ENCODE results near the gene DPT. TPM values are rescaled to one million over a fixed set of nuclear protein-coding genes. Genes with fewer than 3 reads are reported as not detected.

DPT gene
- total RNA-seq, 3 donors from 2014 or later (not counting 1 experiment from before 2014, with no cell fraction given) = not detected

DNA sequence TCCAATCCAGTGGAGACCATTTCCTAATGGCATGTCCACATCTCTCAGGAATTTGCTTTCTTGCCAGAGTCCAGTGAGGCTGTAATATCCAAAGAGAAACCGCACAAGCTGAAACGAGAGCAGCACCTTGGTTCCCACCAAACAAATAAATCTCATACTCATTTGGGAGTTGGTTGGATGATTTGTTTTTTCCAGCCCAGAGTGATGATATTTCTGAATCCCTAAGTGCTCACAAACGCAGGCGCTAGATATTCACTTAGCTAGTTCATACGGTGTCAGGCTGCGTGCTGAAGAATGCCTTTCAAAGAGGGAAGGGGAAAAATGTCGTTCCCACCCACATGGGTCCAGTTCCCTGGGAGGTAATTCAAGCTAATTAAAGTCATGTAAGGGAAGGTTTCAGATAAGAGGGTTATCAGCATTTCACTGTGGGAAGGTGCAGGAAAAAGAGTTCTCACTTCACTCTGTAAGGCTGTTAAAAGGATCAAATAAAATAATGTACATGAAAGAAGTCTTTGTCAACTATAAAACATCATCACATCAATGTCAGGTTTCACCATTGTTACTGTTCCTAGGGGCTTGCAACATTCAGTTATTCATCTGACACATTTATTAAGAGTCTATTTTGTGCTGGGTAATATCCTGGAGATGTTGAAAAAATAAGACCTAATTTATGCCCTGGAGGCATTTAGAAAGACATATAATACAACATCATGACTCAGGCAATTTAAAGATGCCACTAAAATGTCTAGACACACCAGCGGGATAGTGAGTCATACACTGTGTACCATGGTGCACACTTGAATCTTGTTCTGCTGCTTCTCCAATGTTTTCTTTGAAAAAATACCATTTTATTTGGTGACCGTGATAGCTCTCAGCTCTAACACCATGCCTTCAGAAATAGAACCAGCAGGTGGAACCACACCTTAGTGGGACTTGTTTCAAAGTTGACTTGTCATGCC, 19.3 kb downstream of the DPT start:
- Mint-ChIP-seq H3K9me3 (no peaks in the 10 kb centered on the region), H3K27me3 (ENCODE audit: low read depth in 2 of 2) (peaks cover 6 to 13% of the 10 kb centered on the region in 2 donors), H3K36me3 (no peaks in the 10 kb centered on the region), H3K27ac (no peak overlapping the region), H3K4me1 (no peaks in the 10 kb centered on the region), H3K4me3 (no peak overlapping the region)
- no peaks in the 10 kb centered on the region for H3K27me3 ChIP-seq (ENCODE audit: control insufficient read depth, insufficient read depth, low read length)
- H3K27ac ChIP-seq (ENCODE audit: low read length) = no peak overlapping the region
- TF ChIP-seq, protein P1, sequence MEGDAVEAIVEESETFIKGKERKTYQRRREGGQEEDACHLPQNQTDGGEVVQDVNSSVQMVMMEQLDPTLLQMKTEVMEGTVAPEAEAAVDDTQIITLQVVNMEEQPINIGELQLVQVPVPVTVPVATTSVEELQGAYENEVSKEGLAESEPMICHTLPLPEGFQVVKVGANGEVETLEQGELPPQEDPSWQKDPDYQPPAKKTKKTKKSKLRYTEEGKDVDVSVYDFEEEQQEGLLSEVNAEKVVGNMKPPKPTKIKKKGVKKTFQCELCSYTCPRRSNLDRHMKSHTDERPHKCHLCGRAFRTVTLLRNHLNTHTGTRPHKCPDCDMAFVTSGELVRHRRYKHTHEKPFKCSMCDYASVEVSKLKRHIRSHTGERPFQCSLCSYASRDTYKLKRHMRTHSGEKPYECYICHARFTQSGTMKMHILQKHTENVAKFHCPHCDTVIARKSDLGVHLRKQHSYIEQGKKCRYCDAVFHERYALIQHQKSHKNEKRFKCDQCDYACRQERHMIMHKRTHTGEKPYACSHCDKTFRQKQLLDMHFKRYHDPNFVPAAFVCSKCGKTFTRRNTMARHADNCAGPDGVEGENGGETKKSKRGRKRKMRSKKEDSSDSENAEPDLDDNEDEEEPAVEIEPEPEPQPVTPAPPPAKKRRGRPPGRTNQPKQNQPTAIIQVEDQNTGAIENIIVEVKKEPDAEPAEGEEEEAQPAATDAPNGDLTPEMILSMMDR (IDR thresholded peaks at IDR 0.05) = no peak
- no peak overlapping the region for H3K4me3 ChIP-seq (ENCODE audit: low read length)
- WGBS (ENCODE audit: insufficient coverage) = 92% methylated on average over 7 of the region's 9 CpGs
- no peak for ATAC-seq
- H3K36me3 ChIP-seq (ENCODE audit: control insufficient read depth, insufficient read depth, low read length) = no peaks in the 10 kb centered on the region
- no peaks in the 10 kb centered on the region for H3K9me3 ChIP-seq (ENCODE audit: control insufficient read depth, insufficient read depth, low read length)
- no peak for DNase-seq
- intact Hi-C loops (cut with micrococcal nuclease) = no loop called here
- H3K4me1 ChIP-seq (ENCODE audit: control insufficient read depth, insufficient read depth, low read length) = no peaks in the 10 kb centered on the region

DNA sequence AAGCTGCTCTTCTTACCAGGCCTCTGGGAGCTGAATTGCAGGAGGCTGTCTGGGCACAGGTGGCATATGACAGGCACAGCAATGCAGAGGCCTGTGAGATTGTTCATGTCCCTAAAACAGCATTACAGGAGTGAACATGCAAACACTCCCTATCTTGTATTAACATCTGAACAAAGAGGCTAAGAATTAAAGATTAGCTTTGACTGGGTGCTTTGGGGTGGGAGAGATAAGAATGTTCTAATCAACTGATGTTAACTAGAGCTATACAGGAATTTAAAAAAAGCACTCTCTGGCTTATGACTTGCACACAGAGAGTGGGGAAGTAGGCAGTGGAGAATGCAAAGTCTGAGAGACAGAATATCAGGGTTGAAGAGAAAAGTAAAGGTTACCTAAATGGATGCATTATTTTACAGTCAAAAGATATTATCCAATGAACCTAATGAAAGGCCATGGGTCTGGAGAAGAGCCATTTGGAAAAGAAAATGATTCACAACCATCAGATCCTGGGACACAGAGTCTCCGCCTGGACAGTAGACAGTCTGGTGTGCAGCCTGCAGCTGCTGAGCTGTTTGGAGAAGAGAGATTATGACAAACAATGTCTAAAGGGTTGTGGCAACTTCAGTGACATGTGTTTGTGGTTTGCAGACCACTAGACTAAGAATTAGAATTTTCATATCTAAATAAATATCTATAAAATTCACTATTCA, 20.2 kb downstream of the DPT start:
- Mint-ChIP-seq H3K27me3 (ENCODE audit: low read depth in 2 of 2) (peaks cover 8 to 18% of the 10 kb centered on the region in 2 donors), H3K4me3 (no peak overlapping the region), H3K4me1 (no peaks in the 10 kb centered on the region), H3K36me3 (no peaks in the 10 kb centered on the region), H3K27ac (no peak overlapping the region), H3K9me3 (no peaks in the 10 kb centered on the region)
- no peak overlapping the region for H3K27ac ChIP-seq (ENCODE audit: low read length)
- intact Hi-C loops (cut with micrococcal nuclease) = no loop called here
- DNase-seq = no peak
- no peaks in the 10 kb centered on the region for H3K9me3 ChIP-seq (ENCODE audit: control insufficient read depth, insufficient read depth, low read length)
- WGBS (ENCODE audit: insufficient coverage) = 89% methylated on average over 1 of the region's 1 CpG
- H3K4me3 ChIP-seq (ENCODE audit: low read length) = no peak overlapping the region
- no peaks in the 10 kb centered on the region for H3K4me1 ChIP-seq (ENCODE audit: control insufficient read depth, insufficient read depth, low read length)
- H3K27me3 ChIP-seq (ENCODE audit: control insufficient read depth, insufficient read depth, low read length) = no peaks in the 10 kb centered on the region
- no peak for ATAC-seq
- no peaks in the 10 kb centered on the region for H3K36me3 ChIP-seq (ENCODE audit: control insufficient read depth, insufficient read depth, low read length)
- TF ChIP-seq, protein P1 (IDR thresholded peaks at IDR 0.05) = no peak

DNA sequence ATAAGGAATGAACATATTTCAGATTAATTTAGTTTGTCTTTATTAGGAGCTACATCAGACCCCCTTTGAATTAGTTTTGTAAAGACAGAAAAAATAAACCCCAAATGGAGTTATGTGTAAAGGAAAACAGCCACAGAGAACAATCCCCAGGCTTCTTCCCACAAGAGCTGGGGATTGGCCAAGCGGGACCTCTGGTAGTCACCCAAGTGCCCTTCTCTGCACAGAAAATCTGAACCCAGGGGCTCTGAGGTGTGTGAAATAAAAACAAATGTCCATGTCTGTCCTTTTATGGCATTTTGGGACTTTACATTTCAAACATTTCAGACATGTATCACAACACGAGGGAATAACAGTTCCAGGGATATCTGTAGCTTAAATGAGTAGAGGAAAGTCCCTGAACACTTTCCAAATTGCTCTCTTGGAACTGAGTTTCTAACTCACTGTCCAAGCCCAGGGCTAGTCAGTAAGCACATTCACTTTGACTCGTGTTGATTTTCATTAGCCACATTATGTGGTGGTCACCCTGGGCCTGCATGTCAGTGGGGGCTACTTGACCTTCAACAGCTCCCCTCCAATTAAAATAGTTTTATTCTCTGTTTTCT, 22.5 kb downstream of the DPT start:
- Mint-ChIP-seq H3K9me3 (no peaks in the 10 kb centered on the region), H3K36me3 (no peaks in the 10 kb centered on the region), H3K4me3 (no peak overlapping the region), H3K27ac (no peak overlapping the region), H3K4me1 (no peaks in the 10 kb centered on the region), H3K27me3 (ENCODE audit: low read depth in 2 of 2) (peaks cover 10 to 24% of the 10 kb centered on the region in 2 donors)
- Histone ChIP-seq H3K4me3 (ENCODE audit: low read length) (no peak overlapping the region), H3K36me3 (ENCODE audit: control insufficient read depth, insufficient read depth, low read length) (no peaks in the 10 kb centered on the region), H3K9me3 (ENCODE audit: control insufficient read depth, insufficient read depth, low read length) (no peaks in the 10 kb centered on the region), H3K4me1 (ENCODE audit: control insufficient read depth, insufficient read depth, low read length) (no peaks in the 10 kb centered on the region), H3K27ac (ENCODE audit: low read length) (no peak overlapping the region), H3K27me3 (ENCODE audit: control insufficient read depth, insufficient read depth, low read length) (no peaks in the 10 kb centered on the region)
- ATAC-seq = peak in 1 of 3 donors; percentile 18
- intact Hi-C loops (cut with micrococcal nuclease) = no loop called here
- TF ChIP-seq, protein P1 (IDR thresholded peaks at IDR 0.05) = no peak
- no peak for DNase-seq
- WGBS (ENCODE audit: insufficient coverage) = 88% methylated on average over 3 of the region's 3 CpGs
